ENCODE data around the gene EMID1. TPM values are rescaled to one million over a fixed set of nuclear protein-coding genes. Genes with fewer than 3 reads are reported as not detected.
"Not testable (repeated sequence)": the region's sequence is repeated elsewhere in the genome, so short reads cannot be mapped to it uniquely, and the experiment has no call there.

EMID1 gene
- total RNA-seq, 3 donors from 2014 or later (not counting 1 experiment from before 2014, with no cell fraction given) = 0.59 to 1.3 (median 0.65) TPM

DNA sequence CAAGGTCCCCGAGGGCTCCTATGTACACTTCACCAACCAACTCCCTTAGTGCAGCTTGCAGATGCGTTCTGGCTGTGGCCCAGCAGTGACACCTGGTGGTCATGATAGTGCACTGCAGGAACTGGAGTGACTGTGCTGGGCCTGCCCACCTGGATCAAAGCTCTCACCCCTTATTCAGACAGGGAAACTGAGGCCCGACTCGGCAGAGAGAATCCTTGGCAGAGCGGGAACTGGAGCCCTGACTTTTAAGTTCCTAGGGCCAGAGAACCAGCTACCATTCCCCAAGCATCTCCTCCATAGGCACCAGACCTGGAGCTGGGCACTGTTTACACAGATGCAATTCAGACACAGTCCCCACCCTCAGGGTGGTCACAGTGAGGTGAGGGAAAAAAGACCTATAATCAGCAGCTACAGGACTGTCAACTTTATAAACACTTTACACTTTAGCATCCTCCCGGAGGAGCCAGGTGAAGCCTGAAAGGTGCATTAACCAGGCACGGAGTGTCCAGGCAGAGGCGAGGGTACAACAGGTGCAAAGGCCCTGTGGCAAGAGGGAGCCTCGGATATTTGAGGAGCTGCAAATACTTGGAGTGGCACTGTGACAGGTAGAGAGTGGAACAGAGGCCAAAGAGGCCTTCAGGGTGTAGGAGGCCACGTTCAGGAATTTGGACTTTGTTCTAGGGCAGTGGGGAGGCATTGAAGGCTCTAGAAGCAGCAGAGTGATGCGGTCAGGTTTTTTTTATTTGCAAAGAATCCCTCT, 40.1 kb downstream of the EMID1 start:
- no peak overlapping the region for H3K4me3 ChIP-seq (ENCODE audit: low read length)
- DNase-seq = peak; percentile 64 to 80
- intact Hi-C loops (cut with micrococcal nuclease) = loop anchor here (1.0 to 5.0 kb wide), 4 partner anchors 44 to 1225 kb away; no protein-coding TSS in a partner anchor
- no peaks in the 10 kb centered on the region for H3K4me1 ChIP-seq (ENCODE audit: control insufficient read depth, insufficient read depth, low read length)
- no peaks in the 10 kb centered on the region for H3K36me3 Mint-ChIP-seq
- no peak overlapping the region for H3K4me3 Mint-ChIP-seq
- H3K27me3 Mint-ChIP-seq (ENCODE audit: low read depth in 2 of 2) = peaks cover 0 to 9% of the 10 kb centered on the region in 2 donors
- H3K36me3 ChIP-seq (ENCODE audit: control insufficient read depth, insufficient read depth, low read length) = no peaks in the 10 kb centered on the region
- peak; percentile 89 to 100 (median 99) for ATAC-seq
- no peaks in the 10 kb centered on the region for H3K27me3 ChIP-seq (ENCODE audit: control insufficient read depth, insufficient read depth, low read length)
- H3K9me3 Mint-ChIP-seq = no peaks in the 10 kb centered on the region
- TF ChIP-seq, protein P1, sequence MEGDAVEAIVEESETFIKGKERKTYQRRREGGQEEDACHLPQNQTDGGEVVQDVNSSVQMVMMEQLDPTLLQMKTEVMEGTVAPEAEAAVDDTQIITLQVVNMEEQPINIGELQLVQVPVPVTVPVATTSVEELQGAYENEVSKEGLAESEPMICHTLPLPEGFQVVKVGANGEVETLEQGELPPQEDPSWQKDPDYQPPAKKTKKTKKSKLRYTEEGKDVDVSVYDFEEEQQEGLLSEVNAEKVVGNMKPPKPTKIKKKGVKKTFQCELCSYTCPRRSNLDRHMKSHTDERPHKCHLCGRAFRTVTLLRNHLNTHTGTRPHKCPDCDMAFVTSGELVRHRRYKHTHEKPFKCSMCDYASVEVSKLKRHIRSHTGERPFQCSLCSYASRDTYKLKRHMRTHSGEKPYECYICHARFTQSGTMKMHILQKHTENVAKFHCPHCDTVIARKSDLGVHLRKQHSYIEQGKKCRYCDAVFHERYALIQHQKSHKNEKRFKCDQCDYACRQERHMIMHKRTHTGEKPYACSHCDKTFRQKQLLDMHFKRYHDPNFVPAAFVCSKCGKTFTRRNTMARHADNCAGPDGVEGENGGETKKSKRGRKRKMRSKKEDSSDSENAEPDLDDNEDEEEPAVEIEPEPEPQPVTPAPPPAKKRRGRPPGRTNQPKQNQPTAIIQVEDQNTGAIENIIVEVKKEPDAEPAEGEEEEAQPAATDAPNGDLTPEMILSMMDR (IDR thresholded peaks at IDR 0.05) = peak; percentile 92
- 49% methylated on average over 11 of the region's 11 CpGs for WGBS (ENCODE audit: insufficient coverage)
- no peak overlapping the region for H3K27ac Mint-ChIP-seq
- no peaks in the 10 kb centered on the region for H3K9me3 ChIP-seq (ENCODE audit: control insufficient read depth, insufficient read depth, low read length)
- H3K27ac ChIP-seq (ENCODE audit: low read length) = no peak overlapping the region
- peaks cover 0 to 7% of the 10 kb centered on the region in 2 donors for H3K4me1 Mint-ChIP-seq

DNA sequence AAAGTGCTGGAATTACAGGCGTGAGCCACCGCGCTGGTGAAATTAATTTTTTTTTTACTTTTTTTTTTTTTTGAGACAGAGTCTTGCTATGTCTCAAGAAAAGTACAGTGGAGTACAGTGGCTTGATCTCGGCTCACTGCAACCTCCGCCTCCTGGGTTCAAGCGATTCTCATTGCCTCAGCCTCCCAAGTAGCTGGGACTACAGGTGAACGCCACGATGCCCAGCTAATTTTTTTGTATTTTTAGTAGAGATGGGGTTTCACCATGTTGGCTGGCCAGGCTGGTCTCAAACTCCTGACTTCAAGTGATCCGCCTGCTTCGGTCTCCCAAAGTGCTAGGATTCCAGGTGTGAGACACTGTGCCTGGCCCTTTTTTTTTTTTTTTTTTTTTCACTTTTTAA, 42.2 kb downstream of the EMID1 start:
- not testable (repeated sequence) for H3K4me3 ChIP-seq (ENCODE audit: low read length); DNase-seq; H3K36me3 ChIP-seq (ENCODE audit: control insufficient read depth, insufficient read depth, low read length); ATAC-seq; H3K27ac Mint-ChIP-seq; H3K27ac ChIP-seq (ENCODE audit: low read length); H3K27me3 ChIP-seq (ENCODE audit: control insufficient read depth, insufficient read depth, low read length); H3K4me1 ChIP-seq (ENCODE audit: control insufficient read depth, insufficient read depth, low read length); H3K9me3 Mint-ChIP-seq; H3K27me3 Mint-ChIP-seq (ENCODE audit: low read depth in 2 of 2); H3K36me3 Mint-ChIP-seq; H3K9me3 ChIP-seq (ENCODE audit: control insufficient read depth, insufficient read depth, low read length); H3K4me3 Mint-ChIP-seq; H3K4me1 Mint-ChIP-seq
- intact Hi-C loops (cut with micrococcal nuclease) = loop anchor here (5.0 kb wide), 1 partner anchor 46 kb away; no protein-coding TSS in a partner anchor
- 95% methylated on average over 10 of the region's 10 CpGs for WGBS (ENCODE audit: insufficient coverage)

DNA sequence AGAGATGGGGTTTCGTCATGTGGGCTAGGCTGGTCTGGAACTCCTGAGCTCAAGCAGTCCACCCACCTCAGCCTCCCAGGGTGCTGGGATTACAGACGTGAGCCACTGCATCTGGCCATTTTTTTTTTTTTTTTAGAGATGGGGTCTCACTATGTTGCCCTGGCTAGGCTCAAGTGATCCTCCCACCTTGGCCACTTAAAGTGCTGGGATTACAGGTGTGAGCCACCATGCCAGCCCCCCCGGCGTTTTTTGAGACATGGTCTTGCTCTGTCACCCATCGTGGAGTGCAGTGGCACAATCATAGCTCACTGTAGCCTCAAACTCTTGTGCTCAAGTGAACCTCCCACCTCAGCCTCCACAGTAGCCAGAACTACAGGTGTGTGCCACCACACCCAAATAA, 45.6 kb downstream of the EMID1 start:
- Mint-ChIP-seq H3K4me3 (no peak overlapping the region), H3K4me1 (no peaks in the 10 kb centered on the region), H3K9me3 (no peaks in the 10 kb centered on the region), H3K27ac (no peak overlapping the region), H3K36me3 (no peaks in the 10 kb centered on the region), H3K27me3 (ENCODE audit: low read depth in 2 of 2) (peaks cover 0 to 3% of the 10 kb centered on the region in 2 donors)
- ATAC-seq (no peak), DNase-seq (no peak)
- Histone ChIP-seq H3K27ac (ENCODE audit: low read length) (no peak overlapping the region), H3K4me3 (ENCODE audit: low read length) (no peak overlapping the region), H3K4me1 (ENCODE audit: control insufficient read depth, insufficient read depth, low read length) (no peaks in the 10 kb centered on the region), H3K9me3 (ENCODE audit: control insufficient read depth, insufficient read depth, low read length) (no peaks in the 10 kb centered on the region), H3K36me3 (ENCODE audit: control insufficient read depth, insufficient read depth, low read length) (no peaks in the 10 kb centered on the region), H3K27me3 (ENCODE audit: control insufficient read depth, insufficient read depth, low read length) (no peaks in the 10 kb centered on the region)
- intact Hi-C loops (cut with micrococcal nuclease) = no loop called here
- TF ChIP-seq, protein P1 (IDR thresholded peaks at IDR 0.05) = no peak
- 91% methylated on average over 4 of the region's 5 CpGs for WGBS (ENCODE audit: insufficient coverage)

GRCh38 chr22:29251981-29252911, 46.5 kb downstream of the EMID1 start:
- TF ChIP-seq, protein P1 (IDR thresholded peaks at IDR 0.05) = no peak
- no peak overlapping the region for H3K4me3 Mint-ChIP-seq
- Histone ChIP-seq H3K27me3 (ENCODE audit: control insufficient read depth, insufficient read depth, low read length) (no peaks in the 10 kb centered on the region), H3K36me3 (ENCODE audit: control insufficient read depth, insufficient read depth, low read length) (no peaks in the 10 kb centered on the region), H3K9me3 (ENCODE audit: control insufficient read depth, insufficient read depth, low read length) (no peaks in the 10 kb centered on the region), H3K4me1 (ENCODE audit: control insufficient read depth, insufficient read depth, low read length) (no peaks in the 10 kb centered on the region), H3K27ac (ENCODE audit: low read length) (no peak overlapping the region), H3K4me3 (ENCODE audit: low read length) (no peak overlapping the region)
- no peaks in the 10 kb centered on the region for H3K4me1 Mint-ChIP-seq
- intact Hi-C loops (cut with micrococcal nuclease) = no loop called here
- WGBS (ENCODE audit: insufficient coverage) = 95% methylated on average over 10 of the region's 10 CpGs
- DNase-seq (no peak), ATAC-seq (no peak)
- H3K27ac Mint-ChIP-seq = no peak overlapping the region
- H3K36me3 Mint-ChIP-seq = no peaks in the 10 kb centered on the region
- H3K9me3 Mint-ChIP-seq = no peaks in the 10 kb centered on the region
- H3K27me3 Mint-ChIP-seq (ENCODE audit: low read depth in 2 of 2) = peaks cover 0 to 3% of the 10 kb centered on the region in 2 donors

All from natural killer cell (primary cell).